H9 (cell line): ENCODE measurements around the gene FLVCR2. TPM values are rescaled to one million over a fixed set of nuclear protein-coding genes. Genes with fewer than 3 reads are reported as not detected.

Experiments used
- DNase-seq: peaks from one replicate; pipeline ENCODE4 v3.0.0-alpha.2; 2017
- H2AFZ ChIP-seq: one replicate; pipeline ENCODE4 v1.6.1; 2013; ENCODE audit warnings: mild to moderate bottlenecking, low read length, control low read depth, moderate library complexity
- H2AK5ac ChIP-seq: 2 replicates; pipeline ENCODE4 v1.6.1; 2013; ENCODE audit warnings: low read length, control low read depth, mixed read lengths; ENCODE audit not compliant: insufficient read length
- H2BK120ac ChIP-seq: one replicate; pipeline ENCODE4 v1.6.1; 2013; ENCODE audit warnings: low read depth, mild to moderate bottlenecking, low read length, control low read depth, inconsistent platforms; ENCODE audit not compliant: poor library complexity, severe bottlenecking
- H2BK12ac ChIP-seq: 2 replicates; pipeline ENCODE4 v1.6.1; 2013; ENCODE audit warnings: low read length, control low read depth, mixed read lengths, low read depth; ENCODE audit not compliant: insufficient read length
- H2BK15ac ChIP-seq: 2 replicates; pipeline ENCODE4 v1.6.1; 2013; ENCODE audit warnings: low read depth, low read length, control low read depth
- H2BK20ac ChIP-seq: one replicate; pipeline ENCODE4 v1.6.1; 2013; ENCODE audit warnings: low read depth, mild to moderate bottlenecking, low read length, control low read depth, inconsistent platforms; ENCODE audit not compliant: poor library complexity, severe bottlenecking
- H2BK5ac ChIP-seq: 2 replicates; pipeline ENCODE4 v1.6.1; 2013; ENCODE audit warnings: low read length, control low read depth, mixed read lengths; ENCODE audit not compliant: insufficient read length
- H3K14ac ChIP-seq: 2 replicates; pipeline ENCODE4 v1.6.1; 2013; ENCODE audit warnings: low read length, control low read depth; ENCODE audit not compliant: insufficient read depth
- H3K18ac ChIP-seq: 2 replicates; pipeline ENCODE4 v1.6.1; 2013; ENCODE audit warnings: low read depth, mild to moderate bottlenecking, mixed read lengths, low read length, control low read depth; ENCODE audit not compliant: insufficient read length
- H3K23ac ChIP-seq: 2 replicates; pipeline ENCODE4 v1.6.1; 2013; ENCODE audit warnings: low read length, control low read depth, mixed read lengths, low read depth; ENCODE audit not compliant: insufficient read length
- H3K23me2 ChIP-seq: 2 replicates; pipeline ENCODE4 v1.6.1; 2013; ENCODE audit warnings: low read depth, mild to moderate bottlenecking, mixed read lengths, low read length, control low read depth; ENCODE audit not compliant: insufficient read length, poor library complexity, severe bottlenecking
- H3K27ac ChIP-seq: 2 replicates; pipeline ENCODE4 v1.5.1; 2013; ENCODE audit warnings: low read length, control low read depth, mixed read lengths, low read depth; ENCODE audit not compliant: insufficient read length
- H3K27me3 ChIP-seq: 2 replicates; pipeline ENCODE4 v1.6.1; 2013; ENCODE audit warnings: low read length, control low read depth, inconsistent platforms; ENCODE audit not compliant: insufficient read depth
- H3K4ac ChIP-seq: 2 replicates; pipeline ENCODE4 v1.6.1; 2013; ENCODE audit warnings: low read depth, mild to moderate bottlenecking, control low read depth, inconsistent platforms, low read length, moderate library complexity
- H3K4me1 ChIP-seq: 2 replicates; pipeline ENCODE4 v1.6.1; 2013; ENCODE audit warnings: low read length, control low read depth, inconsistent platforms; ENCODE audit not compliant: insufficient read depth
- H3K4me2 ChIP-seq: 2 replicates; pipeline ENCODE4 v1.6.1; 2013; ENCODE audit warnings: low read length, control low read depth, mixed read lengths; ENCODE audit not compliant: insufficient read length, insufficient read depth
- H3K56ac ChIP-seq: 2 replicates; pipeline ENCODE4 v1.6.1; 2013; ENCODE audit warnings: low read depth, mild to moderate bottlenecking, mixed read lengths, low read length, control low read depth; ENCODE audit not compliant: insufficient read length
- H3K79me1 ChIP-seq: 2 replicates; pipeline ENCODE4 v1.6.1; 2013; ENCODE audit warnings: low read depth, mild to moderate bottlenecking, moderate library complexity, low read length, control low read depth, inconsistent platforms; ENCODE audit not compliant: insufficient read depth, poor library complexity, severe bottlenecking
- H3K79me2 ChIP-seq: 2 replicates; pipeline ENCODE4 v1.6.1; 2013; ENCODE audit warnings: low read length, control low read depth, inconsistent platforms; ENCODE audit not compliant: insufficient read depth
- H3K9ac ChIP-seq: 2 replicates; pipeline ENCODE4 v1.6.1; 2013; ENCODE audit warnings: low read length, control low read depth, mixed read lengths; ENCODE audit not compliant: insufficient read length; ENCODE audit errors: extremely low read depth
- H3K9me3 ChIP-seq: one replicate; pipeline ENCODE4 v1.6.1; 2013; ENCODE audit warnings: low read depth, low read length, inconsistent platforms; ENCODE audit not compliant: control insufficient read depth
- H3T11ph ChIP-seq: one replicate; pipeline ENCODE4 v1.6.1; 2013; ENCODE audit warnings: mild to moderate bottlenecking, low read length, control low read depth, inconsistent platforms
- H4K20me1 ChIP-seq: one replicate; pipeline ENCODE4 v1.6.1; 2013; ENCODE audit not compliant: control insufficient read depth, insufficient read length, insufficient read depth
- H4K5ac ChIP-seq: 2 replicates; pipeline ENCODE4 v1.6.1; 2013; ENCODE audit warnings: low read depth, mild to moderate bottlenecking, mixed read lengths, low read length, control low read depth; ENCODE audit not compliant: insufficient read length
- H4K8ac ChIP-seq: replicated peaks from 2 replicates; pipeline ENCODE4 v1.6.1; 2013; ENCODE audit warnings: low read length, control low read depth, mixed read lengths, low read depth; ENCODE audit not compliant: insufficient read length
- H4K91ac ChIP-seq: 2 replicates; pipeline ENCODE4 v1.6.1; 2013; ENCODE audit warnings: low read depth, mild to moderate bottlenecking, moderate library complexity, mixed read lengths, low read length, control low read depth; ENCODE audit not compliant: insufficient read length
- H3K27ac Mint-ChIP-seq, 3 experiments: 2 replicates in 2 of 3; 3 replicates in 1 of 3; pipeline ENCODE4 v1.8.0; 2020 to 2021; ENCODE audit warnings: mixed read lengths in 3 of 3, mild to moderate bottlenecking in 1 of 3, moderate library complexity in 1 of 3
- H3K27me3 Mint-ChIP-seq: 2 replicates; pipeline ENCODE4 v1.8.0; 2021; ENCODE audit warnings: low read depth, mild to moderate bottlenecking, moderate library complexity, mixed read lengths
- H3K36me3 Mint-ChIP-seq, 3 experiments: 2 replicates in 2 of 3; 3 replicates in 1 of 3; pipeline ENCODE4 v1.8.0; 2020 to 2021; ENCODE audit warnings: low read depth in 3 of 3, mixed read lengths in 3 of 3; ENCODE audit not compliant: insufficient read depth in 1 of 3
- H3K4me1 Mint-ChIP-seq, 2 experiments: 2 replicates each; pipeline ENCODE4 v1.8.0; 2020; ENCODE audit warnings: mixed read lengths in 2 of 2
- H3K4me3 Mint-ChIP-seq, 2 experiments: 2 replicates in 1 of 2; 3 replicates in 1 of 2; pipeline ENCODE4 v1.8.0; 2020 to 2021; ENCODE audit warnings: mild to moderate bottlenecking in 2 of 2, mixed read lengths in 2 of 2, moderate library complexity in 1 of 2
- H3K9me3 Mint-ChIP-seq, 2 experiments: 2 replicates in 1 of 2; 3 replicates in 1 of 2; pipeline ENCODE4 v1.8.0; 2020; ENCODE audit warnings: mild to moderate bottlenecking in 2 of 2, mixed read lengths in 2 of 2, moderate library complexity in 1 of 2
- CTCF ChIP-seq: fragments of 200-600 bp; sonication (generic); conservative IDR thresholded peaks from 3 replicates; pipeline ENCODE4 v1.8.0; 2021; ENCODE audit warnings: antibody characterized with exemption, mild to moderate bottlenecking
- total RNA-seq: library from RNA; stranded (reverse); gene quantifications from 2 replicates; pipeline ENCODE4 v1.2.1, GENCODE V29; 2021

Gene FLVCR2
- total RNA-seq, 1 experiment from 2014 or later: 7.1 TPM

- no peak overlapping the region for H2BK120ac ChIP-seq
- no peak overlapping the region for H2AFZ ChIP-seq
- no peak overlapping the region for H3K27ac ChIP-seq
- no peaks in the 10 kb centered on the region; the same call in 1 of the 2 replicates for H3K27me3 Mint-ChIP-seq
- H3K4me1 ChIP-seq: no peaks in the 10 kb centered on the region
- H3K27me3 ChIP-seq: no peaks in the 10 kb centered on the region
- no peak overlapping the region for H3K56ac ChIP-seq
- no peak overlapping the region for H3K23ac ChIP-seq
- no peaks in the 10 kb centered on the region for H3K79me1 ChIP-seq
- H2BK20ac ChIP-seq: no peak overlapping the region
- no peak overlapping the region for H3K4me3 Mint-ChIP-seq
- peaks cover 12 to 14% of the 10 kb centered on the region in 2 experiments; a peak in 3 of 4 replicates for H3K4me1 Mint-ChIP-seq
- no peak overlapping the region for H4K91ac ChIP-seq
- no peak overlapping the region for H2BK15ac ChIP-seq
- no peak overlapping the region for H4K8ac ChIP-seq
- no peak overlapping the region for H2BK5ac ChIP-seq
- H3K36me3 Mint-ChIP-seq: peaks cover 0 to 3% (median 3%) of the 10 kb centered on the region in 3 experiments; a peak in 4 of 7 replicates
- no peaks in the 10 kb centered on the region for H4K20me1 ChIP-seq
- H3K9ac ChIP-seq: no peak overlapping the region
- DNase-seq: no peak
- no peak for TF ChIP-seq CTCF
- H3T11ph ChIP-seq: no peak overlapping the region
- peaks cover 6 to 16% of the 10 kb centered on the region in 2 experiments; a peak in 4 of 5 replicates for H3K9me3 Mint-ChIP-seq
- H3K79me2 ChIP-seq: no peaks in the 10 kb centered on the region
- H2AK5ac ChIP-seq: no peak overlapping the region
- no peak overlapping the region for H3K14ac ChIP-seq
- H4K5ac ChIP-seq: no peak overlapping the region
- H3K18ac ChIP-seq: no peak overlapping the region
- H3K4ac ChIP-seq: no peak overlapping the region
- H2BK12ac ChIP-seq: no peak overlapping the region
- no peak overlapping the region for H3K27ac Mint-ChIP-seq
- no peak overlapping the region for H3K4me2 ChIP-seq
- no peaks in the 10 kb centered on the region for H3K23me2 ChIP-seq
- peaks cover 6% of the 10 kb centered on the region for H3K9me3 ChIP-seq
Measured at GRCh38 chr14:75587388-75587787, 9.0 kb downstream of the FLVCR2 start.
